Osteoblast (primary cell): ENCODE measurements around the gene MED25. TPM values are rescaled to one million over a fixed set of nuclear protein-coding genes. Genes with fewer than 3 reads are reported as not detected.

Experiments used
- DNase-seq: peaks from one replicate; pipeline ENCODE4 v3.0.0; 2011; ENCODE audit warnings: low spot score, mixed read lengths; ENCODE audit not compliant: insufficient read length; ENCODE audit errors: missing footprints
- H2AFZ ChIP-seq: 2 replicates; pipeline ENCODE4 v1.6.0; 2011; ENCODE audit warnings: mild to moderate bottlenecking, low read length
- H3K27ac ChIP-seq: 2 replicates; pipeline ENCODE4 v1.5.1; 2011; ENCODE audit warnings: mild to moderate bottlenecking, low read depth, low read length, moderate library complexity
- H3K27me3 ChIP-seq: 2 replicates; pipeline ENCODE4 v1.6.0; 2012; ENCODE audit warnings: mild to moderate bottlenecking, control low read depth, inconsistent platforms, low read length, moderate library complexity; ENCODE audit not compliant: insufficient read depth
- H3K36me3 ChIP-seq: 2 replicates; pipeline ENCODE4 v1.5.1; 2011; ENCODE audit warnings: mild to moderate bottlenecking, low read length, control low read depth, moderate library complexity; ENCODE audit not compliant: insufficient read depth
- H3K4me1 ChIP-seq: 2 replicates; pipeline ENCODE4 v1.5.1; 2011; ENCODE audit warnings: mild to moderate bottlenecking, low read length, control low read depth, moderate library complexity; ENCODE audit not compliant: insufficient read depth
- H3K4me2 ChIP-seq: 2 replicates; pipeline ENCODE4 v1.6.0; 2011; ENCODE audit warnings: mild to moderate bottlenecking, low read length; ENCODE audit not compliant: insufficient read depth
- H3K4me3 ChIP-seq: fragments of 200-600 bp; sonication (generic); 3 replicates; pipeline ENCODE4 v1.5.1; 2012; ENCODE audit warnings: mild to moderate bottlenecking, low read length, inconsistent platforms; ENCODE audit not compliant: insufficient read depth
- H3K79me2 ChIP-seq: 2 replicates; pipeline ENCODE4 v1.6.0; 2012; ENCODE audit warnings: mild to moderate bottlenecking, low read length, control low read depth, inconsistent platforms; ENCODE audit not compliant: insufficient read depth
- H3K9me3 ChIP-seq: 2 replicates; pipeline ENCODE4 v1.5.1; 2011; ENCODE audit warnings: low read depth, low read length, control low read depth
- H4K20me1 ChIP-seq: 2 replicates; pipeline ENCODE4 v1.6.0; 2012; ENCODE audit warnings: mild to moderate bottlenecking, low read length, control low read depth; ENCODE audit not compliant: insufficient read depth
- CTCF ChIP-seq: IDR thresholded peaks from 2 replicates; pipeline ENCODE4 v1.5.1; 2011; ENCODE audit warnings: mild to moderate bottlenecking, low read depth, low read length, moderate library complexity; ENCODE audit errors: extremely low read depth
- total RNA-seq: library from RNA; depleted of rRNA; stranded (reverse); fragments of >200 nt; gene quantifications from 2 replicates; pipeline ENCODE4 v1.2.3, GENCODE V29; 2012

Gene MED25
- total RNA-seq, 1 donor, result 19.5 TPM

GRCh38 chr19:49872245-49873128 is 54.4 kb downstream of the MED25 start:
- no peak for TF ChIP-seq CTCF
- peaks cover 32% of the 10 kb centered on the region for H3K4me1 ChIP-seq
- no peak overlapping the region for H3K4me2 ChIP-seq
- H3K79me2 ChIP-seq, result peaks cover 56% of the 10 kb centered on the region
- H2AFZ ChIP-seq, result no peak overlapping the region
- no peak for DNase-seq
- H3K36me3 ChIP-seq, result peaks cover 13% of the 10 kb centered on the region
- no peaks in the 10 kb centered on the region for H3K27me3 ChIP-seq
- no peak overlapping the region for H3K27ac ChIP-seq
- H3K9me3 ChIP-seq, result no peaks in the 10 kb centered on the region
- no peaks in the 10 kb centered on the region for H4K20me1 ChIP-seq
- no peak overlapping the region for H3K4me3 ChIP-seq

- no peak for DNase-seq
- no peak overlapping the region for H3K4me2 ChIP-seq
- H3K4me1 ChIP-seq, result peaks cover 30% of the 10 kb centered on the region
- peaks cover 13% of the 10 kb centered on the region for H3K36me3 ChIP-seq
- no peak overlapping the region for H3K27ac ChIP-seq
- H3K9me3 ChIP-seq, result no peaks in the 10 kb centered on the region
- no peaks in the 10 kb centered on the region for H4K20me1 ChIP-seq
- TF ChIP-seq CTCF, result no peak
- no peak overlapping the region for H2AFZ ChIP-seq
- peaks cover 58% of the 10 kb centered on the region for H3K79me2 ChIP-seq
- H3K27me3 ChIP-seq, result no peaks in the 10 kb centered on the region
- no peak overlapping the region for H3K4me3 ChIP-seq
These were observed 55.0 kb downstream of the MED25 start for GRCh38 chr19:49873129-49873521.

- Histone ChIP-seq H3K27ac (no peak overlapping the region), H2AFZ (no peak overlapping the region), H3K36me3 (peaks cover 13% of the 10 kb centered on the region), H3K4me2 (no peak overlapping the region), H3K27me3 (no peaks in the 10 kb centered on the region), H3K4me3 (no peak overlapping the region), H3K9me3 (no peaks in the 10 kb centered on the region), H3K4me1 (peaks cover 31% of the 10 kb centered on the region), H4K20me1 (peaks cover 4% of the 10 kb centered on the region), H3K79me2 (peaks cover 62% of the 10 kb centered on the region)
- no peak for DNase-seq
- no peak for TF ChIP-seq CTCF
These were observed 55.7 kb downstream of the MED25 start for GRCh38 chr19:49873834-49874233.

GRCh38 chr19:49874503-49875157 is 56.5 kb downstream of the MED25 start:
- no peak for TF ChIP-seq CTCF
- Histone ChIP-seq H3K79me2 (peaks cover 64% of the 10 kb centered on the region), H3K27me3 (no peaks in the 10 kb centered on the region), H3K36me3 (peaks cover 18% of the 10 kb centered on the region), H3K9me3 (no peaks in the 10 kb centered on the region), H2AFZ (no peak overlapping the region), H3K4me2 (peak overlapping the region; percentile 94), H3K27ac (no peak overlapping the region), H4K20me1 (peaks cover 4% of the 10 kb centered on the region), H3K4me3 (no peak overlapping the region), H3K4me1 (peaks cover 27% of the 10 kb centered on the region)
- no peak for DNase-seq
